K562 (cell line): ENCODE measurements around the gene MS4A18. TPM values are rescaled to one million over a fixed set of nuclear protein-coding genes. Genes with fewer than 3 reads are reported as not detected.

Experiments
- BCOR ChIP-seq: fragments of 450-650 bp; IDR thresholded peaks from 2 replicates; pipeline ENCODE4 v1.6.1; 2016
- BDP1 ChIP-seq: IDR thresholded peaks from 3 replicates; pipeline ENCODE4 v1.6.1; 2011; ENCODE audit not compliant: insufficient read length, insufficient read depth
- BRCA1 ChIP-seq, 2 experiments: fragments of 450-650 bp in 1 of 2; sonication (generic) in 1 of 2; formaldehyde crosslinking in 1 of 2; IDR thresholded peaks; 2 replicates each; pipeline versions ENCODE4 v1.5.0 to v1.6.1; 2017 to 2020; ENCODE audit warnings: mild to moderate bottlenecking in 1 of 2, missing genetic modification reagents in 1 of 2
- FOSL1 ChIP-seq: fragments of 200-800 bp; sonication (Bioruptor generic); conservative IDR thresholded peaks from 2 replicates; pipeline ENCODE4 v1.6.1; 2016; ENCODE audit warnings: missing genetic modification characterization, missing compliant biosample characterization
- HNRNPUL1 ChIP-seq: fragments of 200-400 bp; formaldehyde crosslinking; IDR thresholded peaks from 2 replicates; pipeline ENCODE4 v1.6.1; 2017; ENCODE audit warnings: low read length
- KLF16 ChIP-seq: IDR thresholded peaks from 2 replicates; pipeline ENCODE4 v1.6.1; 2016; ENCODE audit warnings: antibody characterized with exemption
- RFX1 ChIP-seq: fragments of 450-650 bp; IDR thresholded peaks from 2 replicates; pipeline ENCODE4 v1.6.1; 2016; ENCODE audit warnings: mild to moderate bottlenecking, moderate library complexity
- STAT5A ChIP-seq: IDR thresholded peaks from 2 replicates; pipeline ENCODE4 v1.6.1; 2012; ENCODE audit warnings: low read length, inconsistent platforms, borderline replicate concordance
- YY1 ChIP-seq, 3 experiments: IDR thresholded peaks; 2 replicates each; pipeline ENCODE4 v1.6.1; 2011; ENCODE audit warnings: low read length in 2 of 3, mild to moderate bottlenecking in 2 of 3, moderate library complexity in 2 of 3, borderline replicate concordance in 1 of 3, control low read depth in 1 of 3, low read depth in 1 of 3; ENCODE audit not compliant: insufficient read depth in 3 of 3, insufficient replicate concordance in 2 of 3, control insufficient read depth in 1 of 3, insufficient read length in 1 of 3; ENCODE audit errors: extremely low read depth in 1 of 3
- polyA plus RNA-seq, 8 experiments: library from polyadenylated mRNA; depleted of rRNA in 4 of 8; stranded (reverse) in 5 of 8; unstranded in 3 of 8; fragments of >200 nt; fragmentation: Nextera tagmentation in 2 of 8; fragmentation: Illumina TruSeq in 1 of 8; extraction: Ambion mirVana in 2 of 8; extraction: Trizol in 1 of 8; gene quantifications; 2 replicates each; pipeline versions ENCODE4 v1.2.1 to v1.2.3, GENCODE V29; 2011 to 2014; ENCODE audit warnings: inconsistent platforms in 1 of 8, missing spikeins in 1 of 8
- total RNA-seq, 7 experiments: library from RNA; depleted of rRNA in 6 of 7; stranded (reverse); fragments of >200 nt in 6 of 7; fragmentation: Illumina TruSeq in 2 of 7; extraction: Trizol in 2 of 7; gene quantifications; 2 replicates each; pipeline versions ENCODE4 v1.2.1 to v1.2.3, GENCODE V29; 2011 to 2021; ENCODE audit warnings: low replicate concordance in 1 of 7
- TF ChIP-seq, protein P1 (sequence below): fragments of 450-650 bp; formaldehyde crosslinking; IDR thresholded peaks from 2 replicates; pipeline ENCODE4 v1.4.0; 2020; ENCODE audit warnings: mild to moderate bottlenecking, moderate library complexity
- TF ChIP-seq, protein P2 (sequence below): fragments of 250-450 bp; sonication (Bioruptor Pico); IDR thresholded peaks from 2 replicates; pipeline ENCODE4 v1.5.0; 2021; ENCODE audit warnings: mild to moderate bottlenecking, moderate library complexity
- TF ChIP-seq, protein P3 (sequence below): fragments of 250-450 bp; sonication (Bioruptor Pico); IDR thresholded peaks from 2 replicates; pipeline ENCODE4 v1.8.0; 2021; ENCODE audit warnings: moderate library complexity, mild to moderate bottlenecking, inconsistent platforms

MS4A18 gene
- total and polyA plus RNA-seq, 9 of the 15 experiments (the other 6 are each of a cell fraction or from before 2014, with no cell fraction given): not detected

DNA sequence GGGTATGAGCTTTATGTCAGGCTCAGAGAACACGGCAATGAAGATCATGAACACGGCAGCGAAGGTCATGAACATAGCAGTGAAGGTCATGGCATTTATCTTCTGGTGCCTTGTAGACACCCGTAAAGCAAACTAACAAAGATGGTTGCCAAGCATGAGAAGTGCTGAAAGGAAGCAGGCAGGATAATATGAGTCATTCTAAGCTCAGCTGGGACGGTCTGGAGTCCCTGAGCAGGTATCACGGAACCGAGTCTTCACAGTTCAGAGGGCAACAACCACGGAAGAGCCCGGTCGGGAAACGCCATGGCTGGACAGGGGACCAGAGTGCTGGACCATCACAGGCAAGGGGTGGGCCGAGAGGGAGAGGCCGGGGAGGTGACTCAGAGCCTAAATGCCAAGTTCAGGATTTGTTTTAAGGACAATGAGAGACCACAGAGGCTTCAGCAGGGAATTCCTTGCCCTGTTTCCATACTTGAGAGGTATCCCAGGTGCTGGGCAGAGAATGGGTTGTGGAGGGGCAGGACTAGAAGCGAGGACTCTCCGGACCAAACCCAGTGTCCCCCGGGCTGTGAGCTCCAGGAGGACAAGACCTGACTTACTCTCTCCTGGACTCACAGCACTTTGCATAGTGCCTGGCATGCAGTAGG is 47.5 kb downstream of the MS4A18 start (continued):
- TF ChIP-seq YY1 (IDR thresholded peaks at IDR 0.05; ENCODE audit: borderline replicate concordance in 1 of 3, control insufficient read depth in 1 of 3, extremely low read depth in 1 of 3, insufficient read depth in 3 of 3, insufficient read length in 1 of 3, insufficient replicate concordance in 2 of 3, low read depth in 1 of 3, low read length in 2 of 3): peak in 1 of 3 experiments; percentile 36
- no peak for TF ChIP-seq STAT5A
- TF ChIP-seq, protein P1, sequence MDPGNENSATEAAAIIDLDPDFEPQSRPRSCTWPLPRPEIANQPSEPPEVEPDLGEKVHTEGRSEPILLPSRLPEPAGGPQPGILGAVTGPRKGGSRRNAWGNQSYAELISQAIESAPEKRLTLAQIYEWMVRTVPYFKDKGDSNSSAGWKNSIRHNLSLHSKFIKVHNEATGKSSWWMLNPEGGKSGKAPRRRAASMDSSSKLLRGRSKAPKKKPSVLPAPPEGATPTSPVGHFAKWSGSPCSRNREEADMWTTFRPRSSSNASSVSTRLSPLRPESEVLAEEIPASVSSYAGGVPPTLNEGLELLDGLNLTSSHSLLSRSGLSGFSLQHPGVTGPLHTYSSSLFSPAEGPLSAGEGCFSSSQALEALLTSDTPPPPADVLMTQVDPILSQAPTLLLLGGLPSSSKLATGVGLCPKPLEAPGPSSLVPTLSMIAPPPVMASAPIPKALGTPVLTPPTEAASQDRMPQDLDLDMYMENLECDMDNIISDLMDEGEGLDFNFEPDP (CRISPR knock-in tag): no peak
- TF ChIP-seq, protein P2, sequence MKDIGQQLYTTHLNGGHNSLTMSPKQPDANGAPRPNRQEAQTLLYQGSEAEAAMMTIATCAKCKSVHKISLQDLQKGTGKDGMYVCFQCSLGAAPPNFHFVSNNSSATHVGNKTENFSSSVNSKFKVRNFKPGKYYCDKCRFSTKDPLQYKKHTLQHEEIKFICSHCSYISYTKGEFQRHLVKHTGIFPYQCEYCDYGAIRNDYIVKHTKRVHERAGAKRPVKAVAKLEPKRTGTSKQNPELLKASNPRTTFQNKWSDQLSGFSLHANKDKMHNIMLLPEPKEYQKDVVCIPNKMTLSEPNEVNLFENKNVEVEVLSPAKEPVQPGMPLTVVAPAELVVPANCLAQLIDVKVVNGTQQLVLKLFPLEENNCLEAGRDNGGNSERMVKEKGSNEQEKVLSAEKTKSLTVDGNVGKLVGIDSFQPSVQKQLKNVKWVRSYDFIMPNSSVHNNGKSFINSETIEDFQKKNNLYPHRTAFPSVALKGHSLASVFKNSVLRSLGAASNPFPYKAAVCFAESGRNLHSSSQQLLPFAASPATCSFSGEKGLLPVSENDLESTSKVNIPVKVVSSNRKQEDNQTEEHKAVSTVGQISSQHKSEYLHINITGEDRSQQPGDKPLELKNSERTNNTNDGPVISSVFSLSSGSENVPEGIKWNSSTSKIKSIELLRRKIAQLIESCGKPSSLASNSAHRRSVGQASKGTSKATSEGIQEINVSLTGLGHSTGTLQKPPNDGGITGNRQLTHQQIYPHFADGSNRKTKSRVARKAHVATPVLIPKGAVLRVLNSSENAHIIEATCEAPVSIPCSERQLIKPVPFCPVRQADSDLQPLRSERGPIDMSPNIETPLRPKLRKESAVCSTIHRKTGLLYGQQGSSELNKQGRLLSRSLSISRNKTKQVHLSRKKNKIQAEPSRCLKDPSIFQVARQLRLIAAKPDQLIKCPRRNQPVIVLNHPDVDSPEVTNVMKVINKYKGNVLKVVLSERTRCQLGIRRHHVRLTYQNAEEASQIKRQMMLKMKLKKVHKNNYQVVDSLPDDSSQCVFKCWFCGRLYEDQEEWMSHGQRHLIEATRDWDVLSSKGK (CRISPR knock-in tag): no peak
- TF ChIP-seq HNRNPUL1: no peak
- TF ChIP-seq RFX1: no peak
- TF ChIP-seq BDP1: no peak
- peak; percentile 61; the same call in 1 of the 2 replicates for TF ChIP-seq FOSL1
- no peak for TF ChIP-seq BCOR
- TF ChIP-seq KLF16: no peak
- TF ChIP-seq, protein P3, sequence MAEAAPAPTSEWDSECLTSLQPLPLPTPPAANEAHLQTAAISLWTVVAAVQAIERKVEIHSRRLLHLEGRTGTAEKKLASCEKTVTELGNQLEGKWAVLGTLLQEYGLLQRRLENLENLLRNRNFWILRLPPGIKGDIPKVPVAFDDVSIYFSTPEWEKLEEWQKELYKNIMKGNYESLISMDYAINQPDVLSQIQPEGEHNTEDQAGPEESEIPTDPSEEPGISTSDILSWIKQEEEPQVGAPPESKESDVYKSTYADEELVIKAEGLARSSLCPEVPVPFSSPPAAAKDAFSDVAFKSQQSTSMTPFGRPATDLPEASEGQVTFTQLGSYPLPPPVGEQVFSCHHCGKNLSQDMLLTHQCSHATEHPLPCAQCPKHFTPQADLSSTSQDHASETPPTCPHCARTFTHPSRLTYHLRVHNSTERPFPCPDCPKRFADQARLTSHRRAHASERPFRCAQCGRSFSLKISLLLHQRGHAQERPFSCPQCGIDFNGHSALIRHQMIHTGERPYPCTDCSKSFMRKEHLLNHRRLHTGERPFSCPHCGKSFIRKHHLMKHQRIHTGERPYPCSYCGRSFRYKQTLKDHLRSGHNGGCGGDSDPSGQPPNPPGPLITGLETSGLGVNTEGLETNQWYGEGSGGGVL (CRISPR knock-in tag): no peak
- no peak for TF ChIP-seq BRCA1 (IDR thresholded peaks at IDR 0.05)
- no peak for TF ChIP-seq BRCA1 (CRISPR knock-in tag; IDR thresholded peaks at IDR 0.05)
